ENCODE data around the gene SRCAP.

- no peak for TF ChIP-seq CTCF (IDR thresholded peaks at IDR 0.05)
- TF ChIP-seq POLR2A (IDR thresholded peaks at IDR 0.05) = no peak
Measured at GRCh38 chr16:30783280-30784109, 84.5 kb downstream of the SRCAP start.
